GM12801 (cell line): Measurements from ENCODE around the gene ARHGAP35.

Source experiments
- TF ChIP-seq, protein P1 (sequence below): IDR thresholded peaks from one replicate; pipeline ENCODE4 v1.5.1; 2011; ENCODE audit warnings: control low read depth; ENCODE audit not compliant: insufficient read length; ENCODE audit errors: extremely low read depth

Gene ARHGAP35

DNA sequence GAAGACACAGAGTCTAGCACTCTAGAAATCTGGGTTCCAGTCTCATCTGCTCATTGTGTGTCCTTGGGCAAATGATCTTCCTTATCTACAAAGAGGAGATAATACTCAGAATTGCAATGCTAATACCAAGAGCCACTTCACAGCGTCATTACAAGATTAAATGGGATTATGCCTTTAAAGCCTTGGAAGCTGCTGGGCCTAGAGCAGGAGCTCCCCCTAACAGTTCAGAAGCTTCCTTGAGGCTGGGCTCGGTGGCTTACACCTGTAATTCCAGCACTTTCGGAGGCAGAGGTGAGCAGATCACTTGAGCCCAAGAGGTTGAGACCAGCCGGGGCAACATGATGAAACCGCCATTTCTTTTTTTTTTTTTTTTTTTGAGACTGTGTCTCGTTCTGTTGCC lies 37.7 kb upstream of the ARHGAP35 start:
- TF ChIP-seq, protein P1, sequence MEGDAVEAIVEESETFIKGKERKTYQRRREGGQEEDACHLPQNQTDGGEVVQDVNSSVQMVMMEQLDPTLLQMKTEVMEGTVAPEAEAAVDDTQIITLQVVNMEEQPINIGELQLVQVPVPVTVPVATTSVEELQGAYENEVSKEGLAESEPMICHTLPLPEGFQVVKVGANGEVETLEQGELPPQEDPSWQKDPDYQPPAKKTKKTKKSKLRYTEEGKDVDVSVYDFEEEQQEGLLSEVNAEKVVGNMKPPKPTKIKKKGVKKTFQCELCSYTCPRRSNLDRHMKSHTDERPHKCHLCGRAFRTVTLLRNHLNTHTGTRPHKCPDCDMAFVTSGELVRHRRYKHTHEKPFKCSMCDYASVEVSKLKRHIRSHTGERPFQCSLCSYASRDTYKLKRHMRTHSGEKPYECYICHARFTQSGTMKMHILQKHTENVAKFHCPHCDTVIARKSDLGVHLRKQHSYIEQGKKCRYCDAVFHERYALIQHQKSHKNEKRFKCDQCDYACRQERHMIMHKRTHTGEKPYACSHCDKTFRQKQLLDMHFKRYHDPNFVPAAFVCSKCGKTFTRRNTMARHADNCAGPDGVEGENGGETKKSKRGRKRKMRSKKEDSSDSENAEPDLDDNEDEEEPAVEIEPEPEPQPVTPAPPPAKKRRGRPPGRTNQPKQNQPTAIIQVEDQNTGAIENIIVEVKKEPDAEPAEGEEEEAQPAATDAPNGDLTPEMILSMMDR = no peak

DNA sequence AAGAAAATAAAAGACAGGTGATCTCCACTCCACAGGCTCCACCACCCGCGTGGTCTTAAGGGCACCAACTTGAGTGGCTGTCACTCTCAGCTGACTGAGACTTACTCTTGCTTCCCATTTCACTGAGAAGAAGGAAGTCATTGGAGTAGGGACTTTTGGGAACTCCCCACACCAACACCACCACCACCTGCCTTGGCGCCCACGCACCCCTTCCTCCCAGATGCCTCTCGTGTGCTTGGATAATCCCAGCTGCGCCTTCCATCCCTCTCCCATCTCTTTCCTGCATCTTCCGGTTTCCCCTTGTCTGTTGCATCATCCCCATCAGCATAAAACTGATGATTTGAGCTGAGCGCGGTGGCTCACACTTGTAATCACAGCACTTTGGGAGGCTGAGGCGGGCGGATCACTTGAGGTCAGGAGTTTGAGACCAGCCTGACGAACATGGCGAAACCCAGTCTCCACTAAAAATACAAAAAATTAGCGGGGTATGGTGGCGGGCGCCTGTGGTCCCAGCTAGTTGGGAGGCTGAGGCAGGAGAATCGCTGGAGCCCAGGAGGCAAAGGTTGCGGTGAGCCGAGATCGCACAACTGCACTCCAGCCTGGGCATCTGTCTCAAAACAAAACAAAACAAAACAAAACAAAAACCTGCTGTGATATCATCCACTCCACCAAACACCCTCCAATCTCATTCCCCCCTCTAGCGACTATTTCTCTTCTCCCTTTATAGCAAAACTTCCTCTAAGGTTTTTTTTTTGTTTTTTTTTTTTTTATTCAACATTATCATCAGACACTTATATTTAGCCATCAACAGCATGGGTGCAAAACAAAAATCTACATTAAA lies 35.7 kb upstream of the ARHGAP35 start:
- TF ChIP-seq, protein P1 = no peak

- TF ChIP-seq, protein P1 = no peak
Observed at GRCh38 chr19:46825731-46826055, 35.1 kb upstream of the ARHGAP35 start.

- TF ChIP-seq, protein P1 = no peak
Observed at GRCh38 chr19:46828484-46828883, 32.3 kb upstream of the ARHGAP35 start.

DNA sequence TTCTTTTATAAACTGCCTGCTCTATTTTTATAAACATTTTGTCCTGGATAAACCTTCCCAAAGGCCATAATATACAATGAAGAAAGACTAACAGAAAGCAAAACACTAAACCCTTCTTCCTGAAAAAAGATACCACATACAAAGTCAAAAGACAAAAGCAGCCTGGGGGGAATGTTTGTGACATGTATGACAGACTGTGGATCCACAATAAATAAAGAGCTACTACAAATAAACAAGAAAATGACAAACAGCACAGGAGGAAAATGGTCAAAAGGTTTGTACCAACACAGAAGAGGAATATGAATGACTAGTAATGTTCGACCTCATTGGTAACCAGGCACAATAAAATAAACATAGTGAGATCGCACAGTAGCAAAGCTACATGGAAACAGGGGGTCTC lies 29.9 kb upstream of the ARHGAP35 start:
- TF ChIP-seq, protein P1 = no peak

DNA sequence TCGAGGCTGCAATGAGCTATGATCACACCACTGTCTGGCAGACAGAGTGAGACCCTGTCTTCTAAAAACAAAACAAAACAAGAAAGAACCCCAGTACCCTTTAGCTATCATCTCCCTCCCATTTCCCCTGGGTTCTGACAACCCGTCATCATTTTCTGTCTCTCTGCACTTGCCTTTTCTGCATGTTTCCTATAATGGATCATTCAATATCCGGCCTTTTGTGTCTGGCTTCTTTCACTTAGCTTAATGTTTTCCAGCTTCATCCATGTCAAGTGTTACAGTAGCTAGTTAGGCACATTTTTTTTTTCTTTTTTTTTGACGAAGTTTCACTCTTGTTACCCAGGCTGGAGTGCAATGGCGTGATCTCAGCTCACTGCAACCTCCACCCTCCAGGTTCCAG lies 26.7 kb upstream of the ARHGAP35 start:
- TF ChIP-seq, protein P1 = no peak

DNA sequence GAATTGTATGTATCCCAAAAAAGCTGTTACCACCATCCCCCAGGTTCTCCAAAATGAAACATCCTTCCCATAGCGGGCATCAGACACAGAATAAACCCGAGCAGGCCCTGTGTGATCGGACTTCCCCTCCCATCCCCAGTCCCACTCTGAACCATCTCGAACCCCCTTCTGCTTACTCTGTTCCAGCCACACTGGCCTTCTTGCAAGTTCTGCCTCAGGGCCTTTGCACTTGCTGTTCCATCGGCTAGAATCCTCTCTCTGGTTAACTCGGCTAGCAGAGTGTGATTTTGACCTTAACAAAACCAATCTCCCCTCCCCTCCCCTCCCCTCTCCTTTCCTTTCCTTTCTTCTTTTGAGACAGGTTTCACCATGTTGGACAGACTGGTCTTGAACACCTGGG lies 25.8 kb upstream of the ARHGAP35 start:
- TF ChIP-seq, protein P1 = no peak

- TF ChIP-seq, protein P1 = no peak
Observed at GRCh38 chr19:46838160-46838559, 22.6 kb upstream of the ARHGAP35 start.
